HFFc6 (cell line): ENCODE data around the gene ATCAY. TPM values are rescaled to one million over a fixed set of nuclear protein-coding genes. Genes with fewer than 3 reads are reported as not detected.

Experiments used
- DNase-seq: peaks from one replicate; pipeline ENCODE4 v3.0.0-alpha.2; 2018
- H3K27ac Mint-ChIP-seq: 2 replicates; pipeline ENCODE4 v1.8.0; 2020; ENCODE audit warnings: mild to moderate bottlenecking, mixed read lengths
- H3K27me3 Mint-ChIP-seq: 2 replicates; pipeline ENCODE4 v1.8.0; 2021; ENCODE audit warnings: mild to moderate bottlenecking, moderate library complexity, mixed read lengths; ENCODE audit not compliant: insufficient read depth
- H3K36me3 Mint-ChIP-seq: 2 replicates; pipeline ENCODE4 v1.8.0; 2021; ENCODE audit warnings: low read depth, mixed read lengths
- H3K4me1 Mint-ChIP-seq: 2 replicates; pipeline ENCODE4 v1.8.0; 2020; ENCODE audit warnings: low read depth, mixed read lengths
- H3K4me3 Mint-ChIP-seq: 2 replicates; pipeline ENCODE4 v1.8.0; 2020; ENCODE audit warnings: mild to moderate bottlenecking, moderate library complexity, mixed read lengths
- H3K9me3 Mint-ChIP-seq: 2 replicates; pipeline ENCODE4 v1.8.0; 2020; ENCODE audit warnings: mild to moderate bottlenecking, mixed read lengths
- CTCF ChIP-seq: fragments of 200-600 bp; sonication (generic); IDR thresholded peaks from 2 replicates; pipeline ENCODE4 v1.5.0; 2021; ENCODE audit warnings: antibody characterized with exemption, mild to moderate bottlenecking
- total RNA-seq, 6 experiments: library from RNA; stranded (reverse); fragmentation: NEBNext Ultra II Directional; extraction: Animal tissue kit (Norgen Biotek cat#: 25700); gene quantifications; 2 replicates in 1 of 6; 3 replicates in 5 of 6; pipeline ENCODE4 v1.2.3, GENCODE V29; 2021

Gene ATCAY
- total RNA-seq, 6 experiments from 2014 or later = not detected

- Mint-ChIP-seq H3K27ac (no peak overlapping the region), H3K27me3 (peaks cover 38% of the 10 kb centered on the region), H3K9me3 (peaks cover 25% of the 10 kb centered on the region), H3K4me3 (no peak overlapping the region), H3K36me3 (peaks cover 13% of the 10 kb centered on the region), H3K4me1 (no peaks in the 10 kb centered on the region)
- TF ChIP-seq CTCF = no peak
- DNase-seq = no peak
Observed at GRCh38 chr19:3850320-3850972, 30.0 kb upstream of the ATCAY start.

DNA sequence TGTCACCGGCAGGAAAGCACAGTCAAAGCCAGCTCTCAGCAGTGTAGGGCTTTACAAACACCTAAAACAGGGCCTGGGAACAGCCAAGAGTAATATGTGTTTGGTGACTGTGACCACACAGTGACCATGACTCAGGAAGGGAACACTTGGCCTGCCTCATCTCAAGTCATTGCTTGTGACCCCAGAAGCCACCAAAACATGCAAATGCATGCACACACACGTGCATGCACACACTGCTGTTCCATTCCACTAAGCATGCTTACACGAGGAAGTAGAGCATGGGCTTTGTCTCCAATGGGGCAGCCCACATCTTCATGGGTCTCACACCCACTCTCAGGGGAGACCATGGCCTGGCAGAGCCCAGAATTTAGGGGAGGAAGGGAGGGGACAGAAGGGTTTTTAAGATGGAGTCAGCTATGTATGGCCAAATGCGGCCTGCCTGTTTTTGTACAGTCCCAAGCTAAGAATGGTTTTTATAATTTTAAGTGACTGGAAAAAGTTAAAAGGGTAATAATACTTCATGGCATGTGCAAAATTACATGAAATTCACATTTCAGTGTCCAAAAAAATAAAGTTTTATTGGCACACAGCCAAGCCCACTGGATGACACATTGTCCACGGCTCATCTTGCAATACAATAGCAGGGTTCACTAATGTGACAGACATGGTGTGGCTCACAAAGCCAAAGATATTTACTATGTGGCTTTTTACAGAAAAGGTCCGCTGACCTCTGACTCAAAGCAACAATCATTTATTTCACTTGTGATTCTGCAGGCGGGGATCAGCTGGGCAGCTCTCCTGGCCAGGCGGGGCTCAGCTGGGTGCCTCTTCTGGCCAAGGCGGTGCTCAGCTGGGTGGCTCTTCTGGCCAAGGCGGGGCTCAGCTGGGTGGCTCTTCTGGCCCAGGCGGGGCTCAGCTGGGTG, 29.0 kb upstream of the ATCAY start:
- DNase-seq = no peak
- Mint-ChIP-seq H3K4me3 (no peak overlapping the region), H3K36me3 (peaks cover 13% of the 10 kb centered on the region), H3K27me3 (peaks cover 33% of the 10 kb centered on the region), H3K27ac (no peak overlapping the region), H3K4me1 (no peaks in the 10 kb centered on the region), H3K9me3 (peaks cover 25% of the 10 kb centered on the region)
- no peak for TF ChIP-seq CTCF

- Mint-ChIP-seq H3K4me3 (no peak overlapping the region), H3K4me1 (no peaks in the 10 kb centered on the region), H3K27me3 (peaks cover 27% of the 10 kb centered on the region), H3K36me3 (peaks cover 13% of the 10 kb centered on the region), H3K9me3 (peaks cover 25% of the 10 kb centered on the region), H3K27ac (no peak overlapping the region)
- no peak for DNase-seq
- TF ChIP-seq CTCF = no peak
Observed at GRCh38 chr19:3852177-3852511, 28.3 kb upstream of the ATCAY start.

DNA sequence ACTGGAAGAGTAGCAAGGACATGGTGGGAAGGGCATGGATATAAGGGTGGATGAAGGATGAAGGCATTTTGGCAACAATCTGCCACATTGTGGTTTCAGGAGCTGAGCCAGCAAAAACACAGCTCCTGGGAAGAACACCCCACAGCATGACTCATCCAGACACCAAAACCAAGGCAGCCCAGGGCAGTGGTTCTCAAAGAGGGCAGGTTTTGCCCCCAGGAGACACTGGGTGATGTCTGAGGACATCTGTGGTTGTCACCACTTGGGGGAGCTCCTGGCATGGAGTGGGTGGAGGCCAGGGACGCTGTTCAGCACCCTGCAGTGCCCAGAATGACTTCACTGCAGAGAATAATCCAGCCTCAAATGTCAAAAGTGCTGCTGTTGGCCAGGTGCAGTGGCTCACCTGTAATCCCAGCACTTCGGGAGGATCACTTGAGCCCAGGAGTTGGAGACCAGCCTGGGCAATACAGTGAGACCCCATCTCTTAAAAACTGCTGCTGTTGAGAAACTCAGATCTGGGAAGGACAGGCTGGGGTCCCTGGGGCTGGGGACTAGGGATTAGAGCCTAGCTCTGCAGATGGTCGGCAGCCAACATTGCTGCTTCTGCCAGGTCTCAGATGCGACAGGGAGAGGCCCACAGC, 27.8 kb upstream of the ATCAY start:
- H3K9me3 Mint-ChIP-seq = peaks cover 25% of the 10 kb centered on the region
- peaks cover 24% of the 10 kb centered on the region for H3K27me3 Mint-ChIP-seq
- peak; percentile 75 for DNase-seq
- H3K36me3 Mint-ChIP-seq = peaks cover 13% of the 10 kb centered on the region
- H3K4me3 Mint-ChIP-seq = no peak overlapping the region
- H3K4me1 Mint-ChIP-seq = no peaks in the 10 kb centered on the region
- TF ChIP-seq CTCF = peak; percentile 66
- no peak overlapping the region for H3K27ac Mint-ChIP-seq

DNA sequence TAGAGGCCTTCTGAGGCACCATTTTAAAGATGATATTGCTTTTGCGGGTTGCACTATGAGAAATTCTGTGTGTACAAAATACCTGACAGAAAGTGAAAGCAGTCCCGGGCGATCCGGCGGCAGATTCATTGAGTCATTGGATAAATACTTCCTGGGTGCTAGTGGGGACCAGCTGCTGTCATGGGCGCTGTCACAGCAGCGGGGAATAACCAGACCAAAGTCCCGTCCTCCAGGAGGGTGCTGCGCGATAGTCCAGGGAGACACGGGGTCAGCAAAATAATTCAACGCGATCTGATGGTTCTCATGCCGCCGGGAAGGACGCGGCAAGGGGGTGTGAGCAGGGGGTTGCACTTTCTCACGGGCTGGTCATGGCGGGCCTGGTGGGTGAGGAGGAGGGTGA, 25.2 kb upstream of the ATCAY start:
- H3K9me3 Mint-ChIP-seq = peaks cover 24% of the 10 kb centered on the region
- no peak for TF ChIP-seq CTCF
- H3K27me3 Mint-ChIP-seq = peaks cover 34% of the 10 kb centered on the region
- H3K4me1 Mint-ChIP-seq = no peaks in the 10 kb centered on the region
- H3K36me3 Mint-ChIP-seq = peaks cover 13% of the 10 kb centered on the region
- DNase-seq = no peak
- H3K4me3 Mint-ChIP-seq = no peak overlapping the region
- no peak overlapping the region for H3K27ac Mint-ChIP-seq
